GM23338 (cell line): ENCODE results near the gene XPO4. TPM values are rescaled to one million over a fixed set of nuclear protein-coding genes. Genes with fewer than 3 reads are reported as not detected.

Experiments used
- ATAC-seq: fragments of 200-7000 bp; cut with Tn5 transposase; 3 replicates; pipeline ENCODE4 v1.9.1; 2020
- DNase-seq: peaks from one replicate; pipeline ENCODE4 v3.0.0-alpha.2; 2015; ENCODE audit warnings: low spot score
- H2AFZ ChIP-seq: fragments of 200-600 bp; sonication (generic); 2 replicates; pipeline ENCODE4 v1.8.0; 2016; ENCODE audit warnings: antibody characterized with exemption, mild to moderate bottlenecking, moderate library complexity
- H3F3A ChIP-seq: fragments of 200-600 bp; sonication (generic); replicated peaks from 2 replicates; pipeline ENCODE4 v1.8.0; 2017; ENCODE audit warnings: antibody characterized with exemption, mixed run types, low read depth
- H3K27ac ChIP-seq: fragments of 200-600 bp; sonication (generic); 2 replicates; pipeline ENCODE4 v1.6.1; 2016; ENCODE audit warnings: low read depth
- H3K27me3 ChIP-seq: fragments of 200-600 bp; sonication (generic); 2 replicates; pipeline ENCODE4 v1.8.0; 2016; ENCODE audit warnings: mild to moderate bottlenecking, mixed run types, moderate library complexity; ENCODE audit not compliant: insufficient read depth
- H3K36me3 ChIP-seq: fragments of 200-600 bp; sonication (generic); 2 replicates; pipeline ENCODE4 v1.8.0; 2016; ENCODE audit warnings: mild to moderate bottlenecking; ENCODE audit not compliant: insufficient read depth
- H3K4me1 ChIP-seq: fragments of 200-600 bp; sonication (generic); 2 replicates; pipeline ENCODE4 v1.8.0; 2016; ENCODE audit warnings: mild to moderate bottlenecking, moderate library complexity; ENCODE audit not compliant: insufficient read depth
- H3K4me2 ChIP-seq: fragments of 200-600 bp; sonication (generic); 2 replicates; pipeline ENCODE4 v1.7.1; 2017; ENCODE audit warnings: mixed run types
- H3K4me3 ChIP-seq: fragments of 200-600 bp; sonication (generic); 2 replicates; pipeline ENCODE4 v1.6.1; 2016; ENCODE audit warnings: mixed run types
- H3K79me2 ChIP-seq: fragments of 200-600 bp; sonication (generic); replicated peaks from 2 replicates; pipeline ENCODE4 v1.8.0; 2017; ENCODE audit warnings: mild to moderate bottlenecking; ENCODE audit not compliant: insufficient read depth
- H3K9me2 ChIP-seq: fragments of 200-600 bp; sonication (generic); 2 replicates; pipeline ENCODE4 v1.8.0; 2017; ENCODE audit not compliant: insufficient read depth
- H4K20me1 ChIP-seq: fragments of 200-600 bp; sonication (generic); replicated peaks from 2 replicates; pipeline ENCODE4 v1.8.0; 2017; ENCODE audit warnings: mild to moderate bottlenecking; ENCODE audit not compliant: insufficient read depth
- H3K27ac Mint-ChIP-seq: 2 replicates; pipeline ENCODE4 v1.8.0; 2020; ENCODE audit warnings: inconsistent platforms, mild to moderate bottlenecking, moderate library complexity, mixed read lengths
- H3K27me3 Mint-ChIP-seq: 3 replicates; pipeline ENCODE4 v1.8.0; 2022; ENCODE audit warnings: low read depth, mild to moderate bottlenecking, moderate library complexity, mixed read lengths, inconsistent platforms; ENCODE audit not compliant: insufficient read depth, poor library complexity
- H3K36me3 Mint-ChIP-seq: 3 replicates; pipeline ENCODE4 v1.8.0; 2021; ENCODE audit warnings: low read depth, mild to moderate bottlenecking, inconsistent platforms, moderate library complexity, mixed read lengths
- H3K4me1 Mint-ChIP-seq: 3 replicates; pipeline ENCODE4 v1.8.0; 2020; ENCODE audit warnings: mild to moderate bottlenecking, inconsistent platforms, mixed read lengths
- H3K4me3 Mint-ChIP-seq: 3 replicates; pipeline ENCODE4 v1.8.0; 2021; ENCODE audit warnings: moderate library complexity, mild to moderate bottlenecking, inconsistent platforms, mixed read lengths
- H3K9me3 Mint-ChIP-seq: 3 replicates; pipeline ENCODE4 v1.8.0; 2020; ENCODE audit warnings: moderate library complexity, mild to moderate bottlenecking, inconsistent platforms, mixed read lengths
- ETS1 ChIP-seq: IDR thresholded peaks from 2 replicates; pipeline ENCODE4 v1.6.1; 2016; ENCODE audit warnings: antibody characterized with exemption
- EZH2 ChIP-seq: fragments of 200-600 bp; sonication (generic); IDR thresholded peaks from one replicate; pipeline ENCODE4 v1.8.0; 2017; ENCODE audit warnings: antibody characterized with exemption, mild to moderate bottlenecking, low read depth; ENCODE audit not compliant: unreplicated experiment
- EZH2phosphoT487 ChIP-seq: fragments of 200-600 bp; sonication (generic); IDR thresholded peaks from one replicate; pipeline ENCODE4 v1.8.1; 2018; ENCODE audit warnings: antibody characterized with exemption; ENCODE audit not compliant: unreplicated experiment
- JUNB ChIP-seq: IDR thresholded peaks from one replicate; pipeline ENCODE4 v1.6.1; 2016; ENCODE audit warnings: antibody characterized with exemption; ENCODE audit not compliant: unreplicated experiment
- NANOG ChIP-seq: IDR thresholded peaks from 2 replicates; pipeline ENCODE4 v1.6.1; 2016; ENCODE audit warnings: antibody characterized with exemption, borderline replicate concordance
- POLR2AphosphoS5 ChIP-seq: IDR thresholded peaks from 2 replicates; pipeline ENCODE4 v1.6.1; 2016; ENCODE audit warnings: antibody characterized with exemption, low read depth
- REST ChIP-seq: IDR thresholded peaks from one replicate; pipeline ENCODE4 v1.6.1; 2018; ENCODE audit warnings: antibody characterized with exemption; ENCODE audit not compliant: unreplicated experiment
- STAT1 ChIP-seq: IDR thresholded peaks from one replicate; pipeline ENCODE4 v1.6.1; 2016; ENCODE audit warnings: antibody characterized with exemption; ENCODE audit not compliant: unreplicated experiment
- ZNF114 ChIP-seq: fragments of 250-450 bp; sonication (Bioruptor Pico); IDR thresholded peaks from 2 replicates; pipeline ENCODE4 v1.5.0; 2020; ENCODE audit warnings: mild to moderate bottlenecking, moderate library complexity
- ZNF331 ChIP-seq: fragments of 250-450 bp; sonication (Bioruptor Pico); IDR thresholded peaks from 2 replicates; pipeline ENCODE4 v1.5.0; 2020; ENCODE audit warnings: low read depth, mild to moderate bottlenecking, moderate library complexity
- polyA plus RNA-seq: library from polyadenylated mRNA; unstranded; fragments of >200 nt; fragmentation: Nextera tagmentation; extraction: Ambion mirVana; gene quantifications from 2 replicates; pipeline ENCODE4 v1.2.1, GENCODE V29; 2016
- total RNA-seq: library from RNA; depleted of rRNA; stranded (reverse); fragments of >200 nt; shearing (Covaris generic); gene quantifications from 2 replicates; pipeline ENCODE4 v1.2.3, GENCODE V29; 2014

XPO4 gene
- total and polyA plus RNA-seq, 2 experiments from 2014 or later = 14.1 to 57.8 TPM

- TF ChIP-seq REST (no peak), ZNF331 (no peak), STAT1 (no peak), JUNB (no peak), NANOG (no peak), POLR2AphosphoS5 (no peak), ZNF114 (CRISPR knock-in tag) (no peak), ETS1 (no peak)
These were observed 77.1 kb downstream of the XPO4 start (continued) for GRCh38 chr13:20825477-20825875.

- H3K27ac ChIP-seq = no peak overlapping the region
- no peak for ATAC-seq
- no peaks in the 10 kb centered on the region for H3K9me3 Mint-ChIP-seq
These were observed 77.6 kb downstream of the XPO4 start for GRCh38 chr13:20824762-20825476.

More at GRCh38 chr13:20824762-20825476, 77.6 kb downstream of the XPO4 start:
- Histone ChIP-seq H3K4me1 (peaks cover 18% of the 10 kb centered on the region), H3K36me3 (no peaks in the 10 kb centered on the region), H3K4me2 (no peak overlapping the region), H3K79me2 (peaks cover 14% of the 10 kb centered on the region; the same call in 1 of the 2 replicates), H3K9me2 (no peaks in the 10 kb centered on the region), H3K27me3 (no peaks in the 10 kb centered on the region), H4K20me1 (0 out of 2 replicates have a peak, but pooled peaks cover 5% of the 10 kb centered on the region), H2AFZ (no peak overlapping the region), H3K4me3 (no peak overlapping the region), H3F3A (no peaks in the 10 kb centered on the region)
- Mint-ChIP-seq H3K27ac (peak overlapping the region; percentile 54; the same call in 1 of the 2 replicates), H3K27me3 (no peaks in the 10 kb centered on the region), H3K4me3 (no peak overlapping the region), H3K36me3 (no peaks in the 10 kb centered on the region), H3K4me1 (peaks cover 24% of the 10 kb centered on the region)
- no peak for TF ChIP-seq EZH2
- no peak for TF ChIP-seq EZH2phosphoT487
- no peak for TF ChIP-seq POLR2AphosphoS5
- TF ChIP-seq ETS1 = no peak
- TF ChIP-seq REST = no peak
- DNase-seq = peak; percentile 7
